Right lobe of liver (tissue), 6 donors: ENCODE measurements around the gene SENP7. TPM values are rescaled to one million over a fixed set of nuclear protein-coding genes. Genes with fewer than 3 reads are reported as not detected.
A peak's percentile ranks its signal among the peaks of the same experiment; 100 is the strongest.
"Not testable (repeated sequence)": the region's sequence is repeated elsewhere in the genome, so short reads cannot be mapped to it uniquely, and the experiment has no call there.

Source experiments
- ATAC-seq, 4 donors: fragments of 200-7000 bp; cut with Tn5 transposase; one replicate each; pipeline ENCODE4 v1.9.1; 2020; ENCODE audit warnings: mild to moderate bottlenecking in 4 of 4, moderate library complexity in 4 of 4
- DNase-seq, 3 donors: peaks; one replicate each; pipeline ENCODE4 v3.0.0-alpha.2; 2020
- H3K27ac ChIP-seq, 3 donors: fragments of 200-600 bp; one replicate each; pipeline ENCODE4 v1.8.0; 2022
- H3K27me3 ChIP-seq, 2 donors: fragments of 200-600 bp; one replicate each; pipeline ENCODE4 v1.8.0; 2022
- H3K36me3 ChIP-seq, 4 donors: fragments of 200-600 bp; sonication (generic) in 1 of 4; one replicate each; pipeline versions ENCODE4 v1.5.1 to v1.8.0; 2017 to 2022; ENCODE audit warnings: control low read depth in 1 of 4
- H3K4me1 ChIP-seq, 4 donors: fragments of 200-600 bp; sonication (generic) in 1 of 4; one replicate each; pipeline versions ENCODE4 v1.5.1 to v1.8.0; 2017 to 2022; ENCODE audit warnings: control low read depth in 1 of 4
- H3K4me3 ChIP-seq, 3 donors: fragments of 200-600 bp; one replicate each; pipeline ENCODE4 v1.8.0; 2022
- H3K9me3 ChIP-seq, 4 donors: fragments of 200-600 bp; sonication (generic) in 1 of 4; one replicate each; pipeline versions ENCODE4 v1.5.1 to v1.8.0; 2017 to 2022; ENCODE audit warnings: control low read depth in 1 of 4
- CTCF ChIP-seq, 4 donors: fragments of 200-600 bp in 3 of 4; fragments of 450-650 bp in 1 of 4; IDR thresholded peaks; one replicate each; pipeline versions ENCODE4 v1.5.1 to v1.8.0; 2016 to 2022; ENCODE audit warnings: antibody characterized with exemption in 4 of 4, mild to moderate bottlenecking in 2 of 4
- POLR2A ChIP-seq: fragments of 450-650 bp; IDR thresholded peaks from one replicate; pipeline ENCODE4 v1.6.1; 2017; ENCODE audit warnings: antibody characterized with exemption, mild to moderate bottlenecking
- WGBS: methylation state at CpG from one replicate; pipeline ENCODE4 v1.1.6; 2018; ENCODE audit warnings: low coverage, low lambda C conversion rate; ENCODE audit not compliant: insufficient coverage; ENCODE audit errors: missing lambda C conversion rate; 5-methylcytosine and 5-hydroxymethylcytosine counted together
- intact Hi-C, 2 donors: fragments of 100-400 bp; cut with DNase I; formaldehyde crosslinking; loops; one replicate each; pipeline versions ENCODE4 v1.11.2 to v1.14.1; 2022
- long read RNA-seq: library from polyadenylated mRNA; unstranded; transcript quantifications from one replicate; pipeline ENCODE4 v2.0.0, GENCODE V29; 2019
- total RNA-seq, 6 experiments: library from RNA; depleted of rRNA in 2 of 6; stranded (reverse); fragments of >200 nt in 2 of 6; fragmentation: NEBNext Ultra II Directional in 3 of 6; extraction: Animal tissue kit (Norgen Biotek cat#: 25700) in 3 of 6; gene quantifications; one replicate each; pipeline versions ENCODE4 v1.1.0 to v1.2.4, GENCODE V29; 2016 to 2023
- donor health status: DM: no; HTN: yes; CAD: no.
- donor health status: DM: no; HTN: no; CAD: no.
- donor health status: DM: no; HTN: no; CAD: no.
- donor health status: DM: no; HTN: yes; CAD: no.
- donor health status: DM: no; HTN: yes; CAD: no.

SENP7 gene
- 1 to 10 TPM; 3.8 to 7.2 (median 5.7) TPM for total RNA-seq
- long read RNA-seq, partial matches to known transcripts = 1 of 1 reads
- long read RNA-seq, other reads (novel, unspliced or antisense) = 0 of 1 reads

- H3K27me3 ChIP-seq = no peaks in the 10 kb centered on the region
- under 1% methylated on average over 36 of the region's 54 CpGs for WGBS
- ATAC-seq = peak; percentile 85 to 90 (median 86)
- intact Hi-C loops = no loop called here
- H3K4me1 ChIP-seq = peaks cover 0 to 4% (median 0%) of the 10 kb centered on the region in 4 donors
- TF ChIP-seq POLR2A (peak; percentile 33), CTCF (IDR thresholded peaks at IDR 0.05) (no peak)
- DNase-seq = peak; percentile 86 to 88 (median 87)
- no peaks in the 10 kb centered on the region for H3K9me3 ChIP-seq
- H3K27ac ChIP-seq = peak within 1 kb of the TSS; percentile 84 to 95 (median 92)
- H3K36me3 ChIP-seq = no peaks in the 10 kb centered on the region
- peak within 1 kb of the TSS; percentile 80 to 90 (median 82) for H3K4me3 ChIP-seq
Measured at GRCh38 chr3:101512646-101513418, at the start of gene SENP7. TSS of gene SENP7 (minus strand) at chr3:101513212. CDS start at chr3:101513130, 82 bp downstream.

GRCh38 chr3:101561630-101562328, 48.8 kb upstream of the SENP7 start, which contains the start of gene TRMT10C:
TSS of gene TRMT10C (plus strand) at chr3:101561868. CDS start at chr3:101564782, 2,914 bp downstream.
- H3K27ac ChIP-seq = peak within 1 kb of the TSS; percentile 75 to 79 (median 76)
- peak; percentile 99 to 100 (median 99) for ATAC-seq
- no peak for TF ChIP-seq CTCF (IDR thresholded peaks at IDR 0.05)
- TF ChIP-seq POLR2A = peak; percentile 80
- H3K9me3 ChIP-seq = no peaks in the 10 kb centered on the region
- peaks cover 0 to 11% (median 1%) of the 10 kb centered on the region in 4 donors for H3K36me3 ChIP-seq
- H3K4me3 ChIP-seq = peak within 1 kb of the TSS; percentile 69 to 97 (median 89)
- intact Hi-C loops = no loop called here
- H3K4me1 ChIP-seq = peaks cover 0 to 12% (median 3%) of the 10 kb centered on the region in 4 donors
- WGBS = 0% methylated on average over 20 of the region's 35 CpGs
- DNase-seq = peak; percentile 89 to 94 (median 92)
- no peaks in the 10 kb centered on the region for H3K27me3 ChIP-seq

- no peaks in the 10 kb centered on the region for H3K36me3 ChIP-seq
- H3K9me3 ChIP-seq = no peaks in the 10 kb centered on the region
- H3K4me1 ChIP-seq = no peaks in the 10 kb centered on the region
- TF ChIP-seq CTCF (IDR thresholded peaks at IDR 0.05) = no peak
- TF ChIP-seq POLR2A = no peak
- 52% methylated on average over 3 of the region's 3 CpGs for WGBS
- no peak overlapping the region for H3K27ac ChIP-seq
- intact Hi-C loops = no loop called here
- DNase-seq = no peak
- H3K27me3 ChIP-seq = no peaks in the 10 kb centered on the region
- no peak overlapping the region for H3K4me3 ChIP-seq
- ATAC-seq = no peak
Measured at GRCh38 chr3:101556064-101556463, 43.1 kb upstream of the SENP7 start.

GRCh38 chr3:101553381-101553780, 40.4 kb upstream of the SENP7 start:
- WGBS = 90% methylated on average over 4 of the region's 5 CpGs

GRCh38 chr3:101551359-101552081, 38.5 kb upstream of the SENP7 start:
- WGBS = 87% methylated on average over 4 of the region's 50 CpGs
- H3K4me3 ChIP-seq, H3K4me1 ChIP-seq, H3K36me3 ChIP-seq, H3K27ac ChIP-seq, H3K27me3 ChIP-seq, intact Hi-C loops, H3K9me3 ChIP-seq, ATAC-seq, DNase-seq: not testable (repeated sequence)

More at GRCh38 chr3:101553381-101553780, 40.4 kb upstream of the SENP7 start:
- H3K27me3 ChIP-seq, DNase-seq, intact Hi-C loops, H3K9me3 ChIP-seq, H3K4me3 ChIP-seq, H3K36me3 ChIP-seq, H3K4me1 ChIP-seq, H3K27ac ChIP-seq, ATAC-seq: not testable (repeated sequence)
